ENCODE data around the gene SHANK3.

DNA sequence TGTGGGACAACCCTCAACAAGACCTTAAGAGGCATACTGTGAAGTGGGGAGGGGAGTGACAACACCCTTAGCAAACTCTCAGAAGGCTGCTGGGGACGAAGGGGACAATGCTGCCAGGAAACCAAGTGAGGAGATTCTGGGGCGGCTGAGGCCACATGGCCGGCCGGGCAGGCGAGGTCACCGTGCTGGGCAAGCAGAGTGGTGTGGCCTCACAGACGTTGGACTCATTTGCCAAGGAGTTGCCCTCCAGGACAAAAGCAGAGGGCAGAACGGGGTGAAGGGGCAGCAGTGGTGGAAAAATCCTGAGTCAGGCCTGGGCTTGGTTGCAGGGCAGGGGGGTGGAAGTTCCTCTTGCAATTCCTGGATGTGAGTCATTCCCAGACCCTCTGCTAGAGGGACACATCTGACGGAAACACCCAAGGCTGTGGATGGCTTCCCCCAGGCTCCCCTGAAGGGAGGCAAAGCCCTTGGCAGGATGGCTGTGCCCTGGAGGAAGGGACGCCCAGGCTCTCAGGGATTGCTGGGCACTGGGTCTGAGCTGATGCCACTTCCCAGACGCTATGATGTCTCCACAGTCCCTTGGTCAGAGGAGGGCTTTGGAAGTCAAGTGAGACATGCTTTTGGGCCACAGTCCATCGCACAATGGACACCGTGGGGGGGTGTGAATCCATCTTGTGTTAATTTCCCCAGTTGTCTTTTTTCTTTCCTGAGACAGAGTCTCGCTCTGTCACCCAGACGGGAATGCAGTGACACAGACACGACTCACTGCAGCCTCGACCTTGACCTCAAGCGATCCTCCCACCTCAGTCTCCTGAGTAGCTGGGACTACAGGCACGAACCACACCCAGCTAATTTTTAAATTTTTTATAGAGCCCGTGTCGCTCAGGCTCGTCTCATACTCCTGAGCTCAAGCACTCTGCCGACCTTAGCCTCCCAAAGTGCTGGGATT is 16.2 kb upstream of the SHANK3 start:
- no peak for TF ChIP-seq POLR2A (IDR thresholded peaks at IDR 0.05)
- TF ChIP-seq, protein P1, sequence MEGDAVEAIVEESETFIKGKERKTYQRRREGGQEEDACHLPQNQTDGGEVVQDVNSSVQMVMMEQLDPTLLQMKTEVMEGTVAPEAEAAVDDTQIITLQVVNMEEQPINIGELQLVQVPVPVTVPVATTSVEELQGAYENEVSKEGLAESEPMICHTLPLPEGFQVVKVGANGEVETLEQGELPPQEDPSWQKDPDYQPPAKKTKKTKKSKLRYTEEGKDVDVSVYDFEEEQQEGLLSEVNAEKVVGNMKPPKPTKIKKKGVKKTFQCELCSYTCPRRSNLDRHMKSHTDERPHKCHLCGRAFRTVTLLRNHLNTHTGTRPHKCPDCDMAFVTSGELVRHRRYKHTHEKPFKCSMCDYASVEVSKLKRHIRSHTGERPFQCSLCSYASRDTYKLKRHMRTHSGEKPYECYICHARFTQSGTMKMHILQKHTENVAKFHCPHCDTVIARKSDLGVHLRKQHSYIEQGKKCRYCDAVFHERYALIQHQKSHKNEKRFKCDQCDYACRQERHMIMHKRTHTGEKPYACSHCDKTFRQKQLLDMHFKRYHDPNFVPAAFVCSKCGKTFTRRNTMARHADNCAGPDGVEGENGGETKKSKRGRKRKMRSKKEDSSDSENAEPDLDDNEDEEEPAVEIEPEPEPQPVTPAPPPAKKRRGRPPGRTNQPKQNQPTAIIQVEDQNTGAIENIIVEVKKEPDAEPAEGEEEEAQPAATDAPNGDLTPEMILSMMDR (IDR thresholded peaks at IDR 0.05), result no peak
